NCI-H2029 (cell line): ENCODE data around the gene PROCA1.
A peak's percentile ranks its signal among the peaks of the same experiment; 100 is the strongest.

Experiments
- DNase-seq: peaks from one replicate; lab custom pipeline; 2025; lab: John Stamatoyannopoulos, UW

The PROCA1 gene, protein sequence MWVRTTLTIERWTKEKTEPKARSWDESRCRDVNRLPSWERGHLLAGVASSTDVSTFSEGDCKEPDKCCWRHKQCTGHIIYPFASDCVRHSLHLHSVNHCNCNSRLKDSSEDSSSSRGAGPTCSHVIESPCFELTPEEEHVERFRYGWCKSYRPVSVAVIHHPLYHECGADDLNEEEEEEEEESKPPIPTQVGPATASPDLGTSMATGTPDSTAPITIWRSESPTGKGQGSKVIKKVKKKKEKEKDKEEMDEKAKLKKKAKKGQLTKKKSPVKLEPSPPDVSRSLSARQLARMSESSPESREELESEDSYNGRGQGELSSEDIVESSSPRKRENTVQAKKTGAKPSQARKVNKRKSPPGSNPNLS

DNA sequence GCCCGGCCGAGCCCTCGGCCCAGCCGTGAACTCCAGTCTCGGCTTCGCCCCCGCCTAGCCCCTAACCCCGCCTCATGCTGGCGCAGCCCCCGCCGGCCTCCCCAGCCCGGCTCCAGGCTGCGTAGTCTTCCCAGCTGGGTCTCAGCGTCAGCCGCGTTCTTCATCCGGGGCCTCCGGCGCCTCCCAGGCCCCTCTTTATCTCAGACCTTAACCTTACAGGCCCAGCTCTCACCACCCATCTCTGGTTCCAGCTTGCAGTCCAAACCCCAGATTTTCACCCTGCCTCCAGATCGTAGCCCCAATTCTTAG is at the start of gene PROCA1:
Gene PROCA1 (minus strand): TSS at position 166 of the 309 bp plus-strand sequence. CDS start 228 bp downstream, outside the sequence.
- no peak for DNase-seq

- DNase-seq = peak; percentile 78
These were observed 49.2 kb upstream of the PROCA1 start for GRCh38 chr17:28760601-28761562.

- DNase-seq = no peak
These were observed 47.7 kb upstream of the PROCA1 start for GRCh38 chr17:28759256-28759865.

- DNase-seq = no peak
These were observed 46.9 kb upstream of the PROCA1 start for GRCh38 chr17:28758411-28759121.

DNA sequence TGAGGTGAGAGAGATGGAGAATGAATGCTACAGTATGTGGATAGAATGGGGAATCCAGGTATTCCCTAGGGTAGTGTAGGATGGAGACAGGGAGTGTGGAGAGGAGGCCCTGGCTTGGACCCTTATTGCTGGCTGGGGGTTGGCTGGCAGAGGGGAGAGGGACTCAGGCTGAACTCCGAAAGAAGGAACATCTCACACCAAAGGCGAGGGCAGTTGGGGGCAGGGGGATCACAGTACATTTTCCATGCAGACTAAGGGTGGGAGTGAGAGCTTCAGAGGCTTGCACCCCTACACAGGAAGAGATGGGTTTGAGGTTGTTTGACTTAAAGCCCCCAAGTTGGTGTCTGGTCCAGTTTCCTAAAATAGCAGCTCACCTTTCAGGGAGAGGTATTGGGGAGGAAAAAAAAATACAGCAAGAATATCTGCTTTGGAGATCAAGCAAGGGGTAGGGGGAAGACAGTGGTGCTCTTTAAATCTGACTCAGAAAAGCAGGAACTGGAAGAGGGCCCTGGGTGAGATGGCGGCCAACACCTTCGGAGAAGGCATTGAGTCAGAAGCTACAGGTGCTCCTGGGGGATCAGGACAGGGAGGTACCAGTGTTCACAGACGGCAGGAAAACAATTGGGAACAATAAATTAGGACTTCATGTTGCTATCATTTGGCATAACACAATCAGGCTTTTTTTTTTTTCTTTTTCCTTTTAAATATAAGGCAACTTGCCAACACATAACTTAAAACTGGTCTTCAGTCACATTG is 44.5 kb upstream of the PROCA1 start:
- no peak for DNase-seq

- no peak for DNase-seq
These were observed 43.8 kb upstream of the PROCA1 start for GRCh38 chr17:28755486-28755885.

DNA sequence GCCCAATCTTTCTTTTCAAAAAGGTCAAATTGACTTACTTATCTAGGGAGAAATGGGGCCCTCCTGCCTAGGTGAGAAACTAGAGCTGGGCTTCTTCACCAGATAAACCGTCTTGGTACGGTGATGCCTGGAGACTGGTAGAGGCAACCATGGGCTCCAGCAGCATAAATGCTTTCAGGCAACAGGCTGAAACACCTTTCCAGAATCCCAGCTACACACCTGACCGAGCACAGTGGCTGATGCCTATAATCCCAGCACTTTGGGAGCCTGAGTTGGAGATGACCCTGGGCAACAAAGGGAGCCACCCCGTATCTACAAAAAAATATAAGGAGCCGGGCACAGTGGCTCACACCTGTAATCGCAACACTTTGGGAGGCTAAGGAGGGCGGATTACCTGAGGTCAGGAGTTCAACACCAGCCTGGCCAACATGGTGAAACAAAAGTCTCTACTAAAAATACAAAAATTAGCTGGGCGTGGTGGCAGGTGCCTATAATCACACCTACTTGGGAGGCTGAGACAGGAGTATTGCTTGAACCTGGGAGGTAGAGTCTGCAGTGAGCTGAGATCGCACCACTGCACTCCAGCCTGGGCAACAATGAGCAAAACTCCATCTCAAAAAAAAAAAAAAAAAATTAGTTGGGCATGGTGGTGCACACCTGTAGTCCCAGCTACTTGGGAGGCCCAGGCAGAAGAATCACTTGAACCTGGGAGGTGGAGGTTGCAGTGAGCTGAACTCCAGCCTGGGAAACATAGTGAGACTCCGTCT is 40.1 kb upstream of the PROCA1 start:
- no peak for DNase-seq

- DNase-seq = peak; percentile 85
These were observed 38.7 kb upstream of the PROCA1 start for GRCh38 chr17:28750178-28751047.

DNA sequence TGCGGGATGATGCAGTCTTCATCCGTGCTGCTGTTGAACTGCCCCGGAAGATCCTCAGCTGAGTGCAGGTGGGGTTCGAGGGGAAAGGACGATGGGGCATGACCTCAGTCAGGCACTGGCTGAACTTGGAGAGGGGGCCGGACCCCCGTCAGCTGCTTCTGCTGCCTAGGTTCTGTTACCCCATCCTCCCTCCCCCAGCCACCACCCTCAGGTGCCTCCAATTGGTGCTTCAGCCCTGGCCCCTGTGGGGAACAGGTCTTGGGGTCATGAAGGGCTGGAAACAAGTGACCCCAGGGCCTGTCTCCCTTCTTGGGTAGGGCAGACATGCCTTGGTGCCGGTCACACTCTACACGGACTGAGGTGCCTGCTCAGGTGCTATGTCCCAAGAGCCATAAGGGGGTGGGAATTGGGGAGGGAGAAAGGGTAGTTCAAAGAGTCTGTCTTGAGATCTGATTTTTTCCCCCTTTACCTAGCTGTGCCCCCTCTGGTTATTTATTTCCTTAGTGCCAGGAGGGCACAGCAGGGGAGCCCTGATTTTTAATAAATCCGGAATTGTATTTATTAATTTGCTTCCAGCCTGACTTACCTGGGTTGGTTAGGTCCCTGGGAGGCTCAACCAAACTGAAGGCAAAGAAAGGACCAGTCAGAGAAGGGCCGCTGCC is 38.0 kb upstream of the PROCA1 start:
- DNase-seq = no peak

GRCh38 chr17:28748852-28749515 is 37.3 kb upstream of the PROCA1 start:
- DNase-seq = no peak

- DNase-seq = no peak
These were observed 36.4 kb upstream of the PROCA1 start for GRCh38 chr17:28747801-28748750.

- DNase-seq = peak; percentile 90
These were observed 35.5 kb upstream of the PROCA1 start for GRCh38 chr17:28747051-28747691.

GRCh38 chr17:28746611-28747050 is 34.9 kb upstream of the PROCA1 start:
- DNase-seq = peak; percentile 90

DNA sequence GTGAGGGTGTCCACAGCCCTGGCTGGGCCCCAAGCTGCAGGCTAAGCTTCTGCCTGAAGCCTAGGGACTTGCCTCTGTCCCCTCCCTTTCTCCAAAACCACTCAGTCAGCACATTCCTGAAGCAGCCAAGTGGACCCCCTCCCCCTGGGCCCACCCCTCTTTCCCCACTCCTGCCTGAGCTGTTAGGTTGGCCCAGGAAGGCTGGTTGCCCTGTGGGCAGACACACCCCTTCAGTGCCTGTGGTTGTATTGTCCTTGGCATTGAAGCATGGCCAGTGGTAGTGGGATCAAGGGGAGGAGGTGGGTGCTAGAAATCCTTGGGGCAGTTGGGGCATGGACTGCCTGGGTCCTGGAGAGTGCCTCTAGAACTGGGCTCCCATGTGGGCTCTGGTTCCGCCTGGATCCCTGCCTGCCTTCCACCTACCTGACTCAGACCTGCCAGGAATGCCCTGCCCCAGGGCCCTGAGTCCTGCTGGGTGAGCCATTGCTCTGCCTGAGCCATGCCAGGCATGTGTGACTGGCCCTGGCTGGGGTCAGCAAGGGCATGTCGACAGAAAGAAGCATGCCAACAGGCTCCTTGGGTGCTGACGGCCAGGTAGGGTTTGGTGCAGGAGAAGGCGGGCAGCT is 34.2 kb upstream of the PROCA1 start:
- DNase-seq = no peak

- DNase-seq = peak; percentile 59
These were observed 33.5 kb upstream of the PROCA1 start for GRCh38 chr17:28744972-28745785.
